SK-N-SH (cell line): ENCODE results near the gene SMAD3. TPM values are rescaled to one million over a fixed set of nuclear protein-coding genes. Genes with fewer than 3 reads are reported as not detected.

ENCODE experiments used
- CTCF ChIA-PET: fragments of 300-600, 350-600 bp; formaldehyde crosslinking; extraction: SDS; loops from one replicate; lab custom pipeline; 2021; lab: Yijun Ruan, JAX
- POLR2A ChIA-PET: fragments of 350-600 bp; sonication (Branson Sonifier 250); formaldehyde crosslinking; extraction: SDS; loops from one replicate; lab custom pipeline; 2020; ENCODE audit warnings: antibody characterized with exemption, inconsistent platforms; lab: Yijun Ruan, JAX
- DNase-seq: peaks from one replicate; pipeline ENCODE4 v3.0.0; 2012
- H2AFZ ChIP-seq: fragments of 200-600 bp; sonication (generic); 2 replicates; pipeline ENCODE4 v1.8.1; 2016; ENCODE audit warnings: antibody characterized with exemption, mild to moderate bottlenecking, low read depth
- H3F3A ChIP-seq: fragments of 200-600 bp; sonication (generic); replicated peaks from 2 replicates; pipeline ENCODE3; 2016; ENCODE audit warnings: antibody characterized with exemption, mild to moderate bottlenecking; ENCODE audit not compliant: insufficient read depth
- H3K27ac ChIP-seq, 2 experiments: fragments of 200-500 bp in 1 of 2; fragments of 200-600 bp in 1 of 2; sonication (Bioruptor generic) in 1 of 2; sonication (generic), shearing (Covaris generic) in 1 of 2; 2 replicates each; pipeline versions ENCODE4 v1.5.1 to v1.6.1; 2014 to 2016; ENCODE audit warnings: low read depth in 2 of 2, inconsistent platforms in 1 of 2, low read length in 1 of 2, mild to moderate bottlenecking in 1 of 2, mixed read lengths in 1 of 2
- H3K27me3 ChIP-seq: fragments of 200-600 bp; sonication (generic), shearing (Covaris generic); 2 replicates; pipeline ENCODE4 v1.6.1; 2016; ENCODE audit warnings: mixed run types; ENCODE audit not compliant: insufficient read depth
- H3K36me3 ChIP-seq, 2 experiments: fragments of 200-500 bp in 1 of 2; fragments of 200-600 bp in 1 of 2; sonication (Bioruptor generic) in 1 of 2; sonication (generic) in 1 of 2; replicated peaks in 1 of 2; 2 replicates each; pipeline versions ENCODE3 to v1.5.1; 2014 to 2016; ENCODE audit warnings: low read length in 1 of 2, mild to moderate bottlenecking in 1 of 2; ENCODE audit not compliant: insufficient read depth in 2 of 2, control insufficient read depth in 1 of 2
- H3K4me1 ChIP-seq, 2 experiments: fragments of 200-500 bp in 1 of 2; fragments of 200-600 bp in 1 of 2; sonication (Bioruptor generic) in 1 of 2; sonication (generic), shearing (Covaris generic) in 1 of 2; 2 replicates each; pipeline versions ENCODE4 v1.5.1 to v1.6.1; 2014 to 2016; ENCODE audit warnings: low read depth in 1 of 2, low read length in 1 of 2, mixed run types in 1 of 2; ENCODE audit not compliant: insufficient read depth in 2 of 2, control insufficient read depth in 1 of 2
- H3K4me2 ChIP-seq: fragments of 200-600 bp; sonication (generic), shearing (Covaris generic); 2 replicates; pipeline ENCODE4 v1.6.1; 2017; ENCODE audit warnings: mixed run types
- H3K4me3 ChIP-seq, 2 experiments: fragments of 200-500 bp in 1 of 2; fragments of 200-600 bp in 1 of 2; sonication (Bioruptor generic) in 1 of 2; sonication (generic), shearing (Covaris generic) in 1 of 2; 2 replicates each; pipeline versions ENCODE4 v1.5.1 to v1.8.1; 2014 to 2016; ENCODE audit warnings: low read depth in 2 of 2, inconsistent platforms in 1 of 2, low read length in 1 of 2, mild to moderate bottlenecking in 1 of 2, mixed read lengths in 1 of 2, moderate library complexity in 1 of 2
- H3K79me2 ChIP-seq: fragments of 200-600 bp; sonication (generic); 2 replicates; pipeline ENCODE4 v1.8.1; 2017; ENCODE audit warnings: mild to moderate bottlenecking; ENCODE audit not compliant: insufficient read depth
- H3K9ac ChIP-seq: fragments of 200-600 bp; sonication (generic); 2 replicates; pipeline ENCODE4 v1.6.1; 2017; ENCODE audit warnings: mixed run types
- H3K9me2 ChIP-seq: fragments of 200-600 bp; sonication (generic); 2 replicates; pipeline ENCODE4 v1.6.1; 2017; ENCODE audit warnings: mixed run types
- H3K9me3 ChIP-seq: fragments of 200-600 bp; sonication (generic); 2 replicates; pipeline ENCODE4 v1.6.1; 2017; ENCODE audit warnings: mixed run types, mild to moderate bottlenecking, moderate library complexity
- H4K20me1 ChIP-seq: fragments of 200-600 bp; sonication (generic); 2 replicates; pipeline ENCODE4 v1.6.1; 2017; ENCODE audit warnings: mild to moderate bottlenecking, mixed run types; ENCODE audit not compliant: insufficient read depth
- CHD2 ChIP-seq: fragments of 150-350 bp; IDR thresholded peaks from 2 replicates; pipeline ENCODE4 v1.6.1; 2018; ENCODE audit warnings: low read length; ENCODE audit not compliant: partially characterized antibody
- EP300 ChIP-seq, 2 experiments: IDR thresholded peaks; 2 replicates each; pipeline versions ENCODE4 v1.4.0 to v1.6.1; 2012; ENCODE audit warnings: borderline replicate concordance in 1 of 2, low read depth in 1 of 2, low read length in 1 of 2
- EZH2phosphoT487 ChIP-seq: fragments of 200-600 bp; sonication (generic); IDR thresholded peaks from 2 replicates; pipeline ENCODE4 v1.6.1; 2017; ENCODE audit warnings: low read depth, mixed run types, mild to moderate bottlenecking, antibody characterized with exemption, moderate library complexity, borderline replicate concordance
- FOSL2 ChIP-seq: IDR thresholded peaks from 2 replicates; pipeline ENCODE4 v1.4.0; 2012; ENCODE audit warnings: low read depth, mild to moderate bottlenecking, moderate library complexity, borderline replicate concordance
- GABPA ChIP-seq: IDR thresholded peaks from 2 replicates; pipeline ENCODE4 v1.4.0; 2012; ENCODE audit warnings: low read depth, mild to moderate bottlenecking
- MAX ChIP-seq: IDR thresholded peaks from 2 replicates; pipeline ENCODE4 v1.4.0; 2012; ENCODE audit warnings: low read depth
- MEF2A ChIP-seq: IDR thresholded peaks from 2 replicates; pipeline ENCODE4 v1.4.0; 2012; ENCODE audit warnings: low read depth, borderline replicate concordance
- NFIC ChIP-seq: IDR thresholded peaks from 2 replicates; pipeline ENCODE4 v1.4.0; 2012; ENCODE audit warnings: borderline replicate concordance
- NRF1 ChIP-seq: IDR thresholded peaks from 2 replicates; pipeline ENCODE4 v1.6.1; 2012; ENCODE audit warnings: low read depth, mild to moderate bottlenecking, low read length
- RAD21 ChIP-seq: IDR thresholded peaks from 2 replicates; pipeline ENCODE4 v1.6.1; 2012; ENCODE audit warnings: mild to moderate bottlenecking, low read length
- RFX5 ChIP-seq: IDR thresholded peaks from 2 replicates; pipeline ENCODE4 v1.6.1; 2012; ENCODE audit warnings: mild to moderate bottlenecking, improper control_type of control experiment, low read length
- SMC3 ChIP-seq: IDR thresholded peaks from 2 replicates; pipeline ENCODE4 v1.6.1; 2012; ENCODE audit warnings: low read depth, low read length, improper control_type of control experiment
- TAF1 ChIP-seq: IDR thresholded peaks from 2 replicates; pipeline ENCODE4 v1.6.1; 2012; ENCODE audit warnings: low read depth, mild to moderate bottlenecking, low read length, moderate library complexity, borderline replicate concordance
- ZBTB33 ChIP-seq: IDR thresholded peaks from 2 replicates; pipeline ENCODE4 v1.4.0; 2012; ENCODE audit warnings: low read depth, borderline replicate concordance
- whole genome bisulfite sequencing: methylation state at CpG from one replicate; pipeline ENCODE4 v1.1.6; 2017; ENCODE audit warnings: low lambda C conversion rate; 5-methylcytosine and 5-hydroxymethylcytosine counted together
- polyA plus RNA-seq, 3 experiments: library from polyadenylated mRNA; depleted of rRNA; stranded (reverse); fragments of >200 nt; gene quantifications; 2 replicates each; pipeline ENCODE4 v1.2.3, GENCODE V29; 2012
- TF ChIP-seq, protein P1 (sequence below): fragments of 200-600 bp; sonication (generic); IDR thresholded peaks from 2 replicates; pipeline ENCODE4 v1.6.1; 2017; ENCODE audit warnings: antibody characterized with exemption, mild to moderate bottlenecking, moderate library complexity
- TF ChIP-seq, protein P2 (sequence below): IDR thresholded peaks from 2 replicates; pipeline ENCODE4 v1.4.0; 2012; ENCODE audit warnings: low read depth, borderline replicate concordance

The SMAD3 gene
- polyA plus RNA-seq, 1 of the 3 experiments (the other 2 are of a cell fraction), result 19.5 TPM

GRCh38 chr15:67072442-67072841 is 7.0 kb downstream of the SMAD3 start:
- Histone ChIP-seq H3K27ac (no peak overlapping the region), H3K36me3 (peaks cover 0 to 22% of the 10 kb centered on the region in 2 experiments), H3K4me3 (no peak overlapping the region)
- no peak for TF ChIP-seq RFX5
- TF ChIP-seq, all 33 proteins: peak for 0
- Histone ChIP-seq H3F3A (peaks cover 8% of the 10 kb centered on the region), H3K4me2 (no peak overlapping the region), H3K9me3 (no peaks in the 10 kb centered on the region), H3K4me1 (peaks cover 13 to 34% of the 10 kb centered on the region in 2 experiments; a peak in 2 of 4 replicates), H3K9me2 (no peaks in the 10 kb centered on the region), H3K27me3 (no peaks in the 10 kb centered on the region), H2AFZ (no peak overlapping the region), H3K9ac (no peak overlapping the region), H4K20me1 (peaks cover 81% of the 10 kb centered on the region), H3K79me2 (peaks cover 100% of the 10 kb centered on the region)
- CTCF ChIA-PET, result interaction anchor here (1.2 to 1.4 kb wide), 2 partner anchors 18 to 126 kb away, joined by 3 to 6 read pairs; no protein-coding TSS in a partner anchor
- POLR2A ChIA-PET, result no interaction called here
- WGBS, result 83% methylated on average over 1 of the region's 1 CpG
- DNase-seq, result no peak

DNA sequence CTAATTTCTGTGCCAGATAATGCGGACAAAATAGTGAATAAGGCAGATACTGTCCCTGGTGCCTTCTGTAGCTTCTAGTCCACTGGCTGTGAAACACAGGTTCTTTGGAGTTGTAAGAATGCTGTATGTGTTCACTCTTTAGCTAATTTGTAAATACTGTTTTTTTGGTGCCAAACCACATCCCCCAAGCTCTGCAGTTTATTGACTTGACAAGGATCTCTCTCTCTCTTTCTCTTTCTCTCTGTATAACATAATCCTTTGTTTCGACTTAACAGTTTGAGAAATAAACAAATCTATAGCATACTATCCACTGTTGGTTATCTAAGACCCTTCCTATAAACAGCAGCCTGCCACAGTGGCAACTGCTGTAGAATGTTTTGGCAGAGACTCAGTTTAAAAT is 7.6 kb downstream of the SMAD3 start:
- Histone ChIP-seq H3K27ac (no peak overlapping the region), H3F3A (peaks cover 8% of the 10 kb centered on the region), H4K20me1 (peaks cover 81% of the 10 kb centered on the region), H3K27me3 (no peaks in the 10 kb centered on the region), H3K9ac (no peak overlapping the region), H3K4me3 (no peak overlapping the region), H3K4me1 (peaks cover 12 to 34% of the 10 kb centered on the region in 2 experiments; a peak in 2 of 4 replicates), H2AFZ (no peak overlapping the region), H3K9me2 (no peaks in the 10 kb centered on the region), H3K4me2 (no peak overlapping the region), H3K79me2 (peaks cover 100% of the 10 kb centered on the region), H3K9me3 (no peaks in the 10 kb centered on the region), H3K36me3 (peaks cover 0 to 22% of the 10 kb centered on the region in 2 experiments)
- CTCF ChIA-PET, result interaction anchor here (1.2 to 1.4 kb wide), 2 partner anchors 18 to 126 kb away, joined by 3 to 6 read pairs; no protein-coding TSS in a partner anchor
- POLR2A ChIA-PET, result no interaction called here
- no peak for DNase-seq
- TF ChIP-seq RAD21 (no peak), TAF1 (no peak), MEF2A (no peak), SMC3 (no peak), EP300 (IDR thresholded peaks at IDR 0.05; ENCODE audit: borderline replicate concordance in 1 of 2, low read depth in 1 of 2, low read length in 1 of 2) (no peak), ZBTB33 (no peak), GABPA (no peak)
- 91% methylated on average over 2 of the region's 2 CpGs for WGBS

DNA sequence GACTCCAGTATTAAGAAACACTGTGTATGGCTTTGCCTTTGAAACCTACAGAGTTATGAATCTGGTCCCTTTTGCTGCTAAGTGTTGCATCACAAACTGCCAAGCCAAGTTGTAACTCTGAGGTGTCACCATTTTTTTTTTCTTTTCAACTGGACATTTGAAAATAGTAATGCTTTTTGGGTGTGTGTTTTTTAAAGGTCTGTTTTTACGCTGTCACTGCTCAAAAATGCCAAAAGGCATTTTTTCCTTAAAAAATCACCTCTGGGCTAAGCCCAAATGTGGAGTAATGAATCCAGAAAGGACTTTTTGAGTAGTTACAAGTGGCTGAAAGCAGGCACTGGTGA is 9.5 kb downstream of the SMAD3 start:
- Histone ChIP-seq H3K9me3 (no peaks in the 10 kb centered on the region), H3K27me3 (no peaks in the 10 kb centered on the region), H3K79me2 (peaks cover 100% of the 10 kb centered on the region), H3K4me2 (no peak overlapping the region), H4K20me1 (peaks cover 78% of the 10 kb centered on the region), H3F3A (peaks cover 8% of the 10 kb centered on the region), H3K27ac (peak overlapping the region in 1 of 2 experiments; percentile 54; a peak in 1 of 4 replicates), H3K4me3 (no peak overlapping the region), H3K9ac (no peak overlapping the region), H2AFZ (no peak overlapping the region), H3K9me2 (no peaks in the 10 kb centered on the region), H3K36me3 (peaks cover 0 to 22% of the 10 kb centered on the region in 2 experiments), H3K4me1 (peaks cover 9 to 23% of the 10 kb centered on the region in 2 experiments; a peak in 2 of 4 replicates)
- CTCF ChIA-PET, result no interaction called here
- TF ChIP-seq NRF1 (no peak), MAX (no peak), CHD2 (no peak), EZH2phosphoT487 (no peak), NFIC (no peak), GABPA (no peak), FOSL2 (no peak)
- TF ChIP-seq, protein P1, sequence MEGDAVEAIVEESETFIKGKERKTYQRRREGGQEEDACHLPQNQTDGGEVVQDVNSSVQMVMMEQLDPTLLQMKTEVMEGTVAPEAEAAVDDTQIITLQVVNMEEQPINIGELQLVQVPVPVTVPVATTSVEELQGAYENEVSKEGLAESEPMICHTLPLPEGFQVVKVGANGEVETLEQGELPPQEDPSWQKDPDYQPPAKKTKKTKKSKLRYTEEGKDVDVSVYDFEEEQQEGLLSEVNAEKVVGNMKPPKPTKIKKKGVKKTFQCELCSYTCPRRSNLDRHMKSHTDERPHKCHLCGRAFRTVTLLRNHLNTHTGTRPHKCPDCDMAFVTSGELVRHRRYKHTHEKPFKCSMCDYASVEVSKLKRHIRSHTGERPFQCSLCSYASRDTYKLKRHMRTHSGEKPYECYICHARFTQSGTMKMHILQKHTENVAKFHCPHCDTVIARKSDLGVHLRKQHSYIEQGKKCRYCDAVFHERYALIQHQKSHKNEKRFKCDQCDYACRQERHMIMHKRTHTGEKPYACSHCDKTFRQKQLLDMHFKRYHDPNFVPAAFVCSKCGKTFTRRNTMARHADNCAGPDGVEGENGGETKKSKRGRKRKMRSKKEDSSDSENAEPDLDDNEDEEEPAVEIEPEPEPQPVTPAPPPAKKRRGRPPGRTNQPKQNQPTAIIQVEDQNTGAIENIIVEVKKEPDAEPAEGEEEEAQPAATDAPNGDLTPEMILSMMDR, result no peak
- TF ChIP-seq, protein P2, sequence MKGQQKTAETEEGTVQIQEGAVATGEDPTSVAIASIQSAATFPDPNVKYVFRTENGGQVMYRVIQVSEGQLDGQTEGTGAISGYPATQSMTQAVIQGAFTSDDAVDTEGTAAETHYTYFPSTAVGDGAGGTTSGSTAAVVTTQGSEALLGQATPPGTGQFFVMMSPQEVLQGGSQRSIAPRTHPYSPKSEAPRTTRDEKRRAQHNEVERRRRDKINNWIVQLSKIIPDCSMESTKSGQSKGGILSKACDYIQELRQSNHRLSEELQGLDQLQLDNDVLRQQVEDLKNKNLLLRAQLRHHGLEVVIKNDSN, result no peak
- POLR2A ChIA-PET, result no interaction called here
- DNase-seq, result no peak
- 94% methylated on average over 1 of the region's 1 CpG for WGBS
